Neutrophil (primary cell): ENCODE results near the gene SCP2.

Experiments used
- H3K27ac ChIP-seq: fragments of 200-600 bp; sonication (generic); 2 replicates; pipeline ENCODE4 v1.5.1; 2016; ENCODE audit warnings: mild to moderate bottlenecking, moderate library complexity
- H3K27me3 ChIP-seq: fragments of 200-600 bp; sonication (generic); 2 replicates; pipeline ENCODE4 v1.6.0; 2016; ENCODE audit warnings: mild to moderate bottlenecking
- H3K36me3 ChIP-seq: fragments of 200-600 bp; sonication (generic); 2 replicates; pipeline ENCODE4 v1.5.1; 2017
- H3K4me1 ChIP-seq, 2 experiments: fragments of 200-600 bp in 1 of 2; sonication (generic) in 1 of 2; 1 replicate in 1 of 2; 2 replicates in 1 of 2; pipeline versions ENCODE4 v1.5.1 to v1.6.1; 2013 to 2016; ENCODE audit warnings: low read depth in 1 of 2, low read length in 1 of 2, mild to moderate bottlenecking in 1 of 2, moderate library complexity in 1 of 2; ENCODE audit not compliant: control insufficient read depth in 1 of 2, insufficient read depth in 1 of 2
- H3K4me3 ChIP-seq, 2 experiments: fragments of 200-600 bp in 1 of 2; sonication (generic) in 1 of 2; 1 replicate in 1 of 2; 2 replicates in 1 of 2; pipeline ENCODE4 v1.5.1; 2013 to 2016; ENCODE audit warnings: low read depth in 1 of 2, low read length in 1 of 2, mild to moderate bottlenecking in 1 of 2, moderate library complexity in 1 of 2
- H3K9me3 ChIP-seq: fragments of 200-600 bp; sonication (generic); 2 replicates; pipeline ENCODE4 v1.5.1; 2016
- CTCF ChIP-seq: fragments of 200-600 bp; sonication (generic); IDR thresholded peaks from 2 replicates; pipeline ENCODE4 v1.5.1; 2016; ENCODE audit warnings: antibody characterized with exemption

Gene SCP2

GRCh38 chr1:53071915-53072314, 144.8 kb downstream of the SCP2 start:
- H3K27ac ChIP-seq, result no peak overlapping the region
- no peak overlapping the region for H3K4me3 ChIP-seq
- H3K27me3 ChIP-seq, result no peaks in the 10 kb centered on the region
- TF ChIP-seq CTCF, result no peak
- H3K4me1 ChIP-seq, result no peaks in the 10 kb centered on the region
- no peaks in the 10 kb centered on the region for H3K36me3 ChIP-seq
- no peaks in the 10 kb centered on the region for H3K9me3 ChIP-seq

- Histone ChIP-seq H3K4me1 (no peaks in the 10 kb centered on the region), H3K36me3 (no peaks in the 10 kb centered on the region), H3K27ac (no peak overlapping the region), H3K27me3 (no peaks in the 10 kb centered on the region), H3K4me3 (no peak overlapping the region), H3K9me3 (no peaks in the 10 kb centered on the region)
- TF ChIP-seq CTCF, result no peak
These were observed 146.2 kb downstream of the SCP2 start for GRCh38 chr1:53073287-53073686.

- Histone ChIP-seq H3K27me3 (no peaks in the 10 kb centered on the region), H3K4me1 (no peaks in the 10 kb centered on the region), H3K9me3 (no peaks in the 10 kb centered on the region), H3K27ac (no peak overlapping the region), H3K36me3 (no peaks in the 10 kb centered on the region), H3K4me3 (no peak overlapping the region)
- TF ChIP-seq CTCF, result no peak
These were observed 146.8 kb downstream of the SCP2 start for GRCh38 chr1:53073868-53074311.

- no peaks in the 10 kb centered on the region for H3K36me3 ChIP-seq
- H3K4me3 ChIP-seq, result no peak overlapping the region
- no peaks in the 10 kb centered on the region for H3K4me1 ChIP-seq
- no peak overlapping the region for H3K27ac ChIP-seq
- no peak for TF ChIP-seq CTCF
- H3K9me3 ChIP-seq, result no peaks in the 10 kb centered on the region
- H3K27me3 ChIP-seq, result no peaks in the 10 kb centered on the region
These were observed 147.5 kb downstream of the SCP2 start for GRCh38 chr1:53074313-53075154.

- no peak overlapping the region for H3K27ac ChIP-seq
- no peaks in the 10 kb centered on the region for H3K4me1 ChIP-seq
- H3K4me3 ChIP-seq, result no peak overlapping the region
- no peak for TF ChIP-seq CTCF
- H3K9me3 ChIP-seq, result no peaks in the 10 kb centered on the region
- no peaks in the 10 kb centered on the region for H3K27me3 ChIP-seq
- H3K36me3 ChIP-seq, result no peaks in the 10 kb centered on the region
These were observed 148.1 kb downstream of the SCP2 start for GRCh38 chr1:53075206-53075605.
